Choroid plexus epithelial cell (primary cell): ENCODE results near the gene ESR2.

ENCODE experiments used
- DNase-seq: peaks from one replicate; pipeline ENCODE4 v3.0.0-alpha.2; 2010; ENCODE audit warnings: low read depth
- H3K4me3 ChIP-seq: 2 replicates; pipeline ENCODE4 v1.5.1; 2011; ENCODE audit warnings: low read depth, mild to moderate bottlenecking, control low read depth, low read length, moderate library complexity
- TF ChIP-seq, protein P1 (sequence below): conservative IDR thresholded peaks from 2 replicates; pipeline ENCODE4 v1.5.1; 2011; ENCODE audit warnings: low read depth, mild to moderate bottlenecking, control low read depth, inconsistent platforms, low read length, moderate library complexity

Gene ESR2

DNA sequence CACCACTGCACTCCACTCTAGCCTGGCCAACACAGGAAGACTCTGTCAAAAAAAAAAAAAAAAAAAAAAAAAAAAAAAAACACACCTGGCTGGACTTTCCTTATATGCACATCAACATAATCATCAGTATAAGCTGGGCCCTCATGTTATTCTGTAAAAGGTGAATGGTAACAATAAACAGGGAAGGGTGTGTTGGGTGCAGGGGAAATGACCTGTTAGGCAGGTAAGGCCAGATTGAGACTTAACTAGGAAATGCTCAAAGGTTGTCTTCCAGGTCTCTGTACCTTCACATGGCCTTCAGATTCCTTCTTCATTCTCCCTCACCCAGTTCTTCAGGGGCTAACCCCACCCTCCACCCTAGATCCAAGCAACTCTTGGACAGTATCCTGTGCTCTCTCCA, 47.5 kb downstream of the ESR2 start:
- DNase-seq: no peak
- no peak overlapping the region for H3K4me3 ChIP-seq
- TF ChIP-seq, protein P1, sequence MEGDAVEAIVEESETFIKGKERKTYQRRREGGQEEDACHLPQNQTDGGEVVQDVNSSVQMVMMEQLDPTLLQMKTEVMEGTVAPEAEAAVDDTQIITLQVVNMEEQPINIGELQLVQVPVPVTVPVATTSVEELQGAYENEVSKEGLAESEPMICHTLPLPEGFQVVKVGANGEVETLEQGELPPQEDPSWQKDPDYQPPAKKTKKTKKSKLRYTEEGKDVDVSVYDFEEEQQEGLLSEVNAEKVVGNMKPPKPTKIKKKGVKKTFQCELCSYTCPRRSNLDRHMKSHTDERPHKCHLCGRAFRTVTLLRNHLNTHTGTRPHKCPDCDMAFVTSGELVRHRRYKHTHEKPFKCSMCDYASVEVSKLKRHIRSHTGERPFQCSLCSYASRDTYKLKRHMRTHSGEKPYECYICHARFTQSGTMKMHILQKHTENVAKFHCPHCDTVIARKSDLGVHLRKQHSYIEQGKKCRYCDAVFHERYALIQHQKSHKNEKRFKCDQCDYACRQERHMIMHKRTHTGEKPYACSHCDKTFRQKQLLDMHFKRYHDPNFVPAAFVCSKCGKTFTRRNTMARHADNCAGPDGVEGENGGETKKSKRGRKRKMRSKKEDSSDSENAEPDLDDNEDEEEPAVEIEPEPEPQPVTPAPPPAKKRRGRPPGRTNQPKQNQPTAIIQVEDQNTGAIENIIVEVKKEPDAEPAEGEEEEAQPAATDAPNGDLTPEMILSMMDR: no peak

DNA sequence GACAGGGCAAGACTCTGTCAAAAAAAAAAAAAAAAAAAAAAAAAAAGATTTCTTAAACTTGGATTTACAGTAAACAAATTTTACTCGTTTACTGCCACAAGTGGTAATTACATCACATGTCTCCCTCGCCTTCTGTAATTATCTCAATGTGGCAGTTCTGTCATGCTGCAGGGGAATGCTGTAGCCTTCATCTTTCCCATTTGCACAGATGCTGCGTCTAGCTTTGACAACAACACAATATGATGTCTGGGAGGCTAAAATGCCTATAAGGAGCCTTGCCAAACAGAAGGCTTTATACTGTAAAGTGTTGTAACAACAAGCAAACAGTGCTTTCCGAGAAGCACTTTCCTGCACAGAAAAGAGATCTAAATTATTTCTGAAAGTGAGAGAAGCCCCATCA, 48.7 kb downstream of the ESR2 start:
- DNase-seq: no peak
- TF ChIP-seq, protein P1: no peak
- H3K4me3 ChIP-seq: no peak overlapping the region

DNA sequence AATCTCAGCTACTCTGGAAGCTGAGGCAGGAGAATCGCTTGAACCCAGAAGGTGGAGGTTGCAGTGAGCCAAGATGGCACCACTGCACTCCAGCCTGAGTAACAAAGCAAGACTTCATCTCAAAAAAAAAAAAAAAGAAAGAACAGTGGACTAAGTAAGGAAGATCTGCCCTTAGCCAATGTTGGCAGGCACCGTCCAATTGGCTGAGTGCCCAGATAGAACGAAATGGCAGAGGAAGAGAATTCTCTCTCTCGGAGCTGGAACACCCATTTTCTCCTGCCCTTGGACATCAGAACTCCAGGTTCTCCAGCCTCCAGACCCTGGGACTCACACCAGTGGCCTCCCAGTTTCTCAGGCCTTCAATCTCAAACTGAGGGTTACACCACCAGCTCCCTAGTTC, 49.9 kb downstream of the ESR2 start:
- no peak for DNase-seq
- TF ChIP-seq, protein P1: no peak
- no peak overlapping the region for H3K4me3 ChIP-seq

DNA sequence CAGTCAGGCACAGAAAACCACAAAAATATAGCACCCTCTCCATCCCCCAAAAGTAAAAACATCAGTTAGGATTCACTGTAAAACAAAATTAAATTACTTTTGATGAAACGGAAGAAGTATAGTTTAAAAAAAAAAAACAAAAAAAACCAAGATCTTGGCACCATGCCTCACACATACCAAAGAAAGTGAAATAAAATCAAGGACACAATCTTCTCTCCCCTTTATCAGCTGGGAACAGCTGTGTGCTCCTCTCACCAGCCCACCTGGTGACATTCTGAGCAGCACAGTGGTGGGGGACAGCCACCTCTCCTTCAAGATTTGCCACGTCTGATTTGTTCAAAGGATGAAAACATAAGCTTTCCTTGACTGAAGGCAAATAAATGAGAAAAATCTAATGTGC, 55.5 kb downstream of the ESR2 start:
- H3K4me3 ChIP-seq: no peak overlapping the region
- TF ChIP-seq, protein P1: no peak
- DNase-seq: no peak

DNA sequence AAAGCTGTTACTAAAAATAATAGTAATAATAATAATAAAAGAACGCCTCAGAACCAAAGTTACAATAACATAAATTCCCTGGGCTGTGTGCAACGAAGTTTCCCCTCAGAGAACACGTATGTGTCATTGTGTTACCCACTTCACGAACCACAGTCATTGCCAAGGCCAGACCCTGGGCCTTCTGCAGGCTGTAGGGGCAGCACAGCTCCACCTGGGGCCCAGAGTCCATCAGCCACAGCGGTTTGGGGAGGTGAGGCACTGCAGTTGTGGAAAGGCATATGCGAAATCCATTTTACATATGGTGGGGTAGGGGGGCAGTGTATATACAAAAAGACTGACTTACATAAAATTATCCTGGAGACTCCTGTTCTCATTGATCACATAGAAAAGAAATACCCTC, 56.1 kb downstream of the ESR2 start:
- no peak overlapping the region for H3K4me3 ChIP-seq
- no peak for DNase-seq
- TF ChIP-seq, protein P1: no peak

DNA sequence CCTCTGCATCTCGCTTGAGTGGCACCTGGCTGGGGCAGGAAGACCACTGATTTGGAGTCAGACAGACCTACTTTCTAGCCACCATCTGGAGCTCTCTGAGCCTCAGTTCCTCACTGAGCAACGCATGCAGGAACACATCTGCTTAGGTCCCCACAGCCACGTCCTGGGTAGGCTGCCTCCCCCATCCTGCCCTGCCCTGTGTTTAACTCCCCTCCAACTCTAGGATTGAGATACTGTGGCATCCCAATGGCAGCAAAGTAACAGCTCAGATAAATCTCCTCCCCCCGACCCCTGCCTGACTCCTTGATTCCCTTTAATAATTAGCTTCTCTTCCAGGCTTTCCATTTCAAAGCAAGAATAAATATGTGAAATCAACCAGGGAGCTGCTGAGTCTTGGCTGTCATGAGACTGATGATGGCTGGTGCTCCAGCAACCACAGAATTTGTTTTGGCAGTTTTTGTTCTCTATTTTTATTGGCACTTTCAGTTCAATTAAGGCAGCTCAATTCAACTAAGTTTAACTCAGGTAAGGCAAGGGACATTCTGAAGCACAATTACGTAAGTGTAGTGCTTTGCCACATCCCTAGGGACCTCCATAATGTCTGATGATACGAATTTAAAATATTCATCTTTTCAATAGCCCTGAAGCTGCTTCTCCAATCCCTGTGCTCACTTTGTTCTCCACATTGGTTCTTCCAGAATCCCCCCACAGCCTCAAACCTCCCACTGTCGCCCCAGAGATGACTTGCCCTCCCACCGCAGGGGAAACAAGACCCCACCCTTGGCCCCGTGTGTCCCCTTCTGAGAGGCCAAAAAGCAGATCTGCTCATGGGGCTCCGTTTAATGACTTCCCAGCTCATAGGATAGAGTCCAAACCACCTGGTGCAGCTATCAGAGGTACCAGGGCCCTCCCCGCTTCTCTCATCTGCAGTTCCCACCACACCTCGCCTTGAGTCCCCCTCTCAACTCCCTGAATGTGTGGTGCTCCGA, 58.2 kb downstream of the ESR2 start:
- no peak overlapping the region for H3K4me3 ChIP-seq
- TF ChIP-seq, protein P1: no peak
- no peak for DNase-seq
